ENCODE measurements around the gene KIAA0930. TPM values are rescaled to one million over a fixed set of nuclear protein-coding genes. Genes with fewer than 3 reads are reported as not detected.

Gene KIAA0930
- total and polyA plus RNA-seq, 2 of the 4 experiments (the other 2 are of a cell fraction) = 25.3 to 34.1 TPM

- Histone ChIP-seq H3K9me3 (ENCODE audit: control insufficient read depth, insufficient read depth, low read length) (no peaks in the 10 kb centered on the region), H3K18ac (ENCODE audit: low read depth, low read length) (no peak overlapping the region), H4K20me1 (ENCODE audit: insufficient read depth, low read length) (peaks cover 24% of the 10 kb centered on the region), H3K56ac (ENCODE audit: extremely low read depth, insufficient read depth, low read length) (no peak overlapping the region), H2BK5ac (ENCODE audit: low read depth, low read length, poor library complexity, severe bottlenecking) (no peak overlapping the region), H3K27me3 (ENCODE audit: control insufficient read depth, insufficient read depth, low read length) (no peaks in the 10 kb centered on the region), H3K9ac (ENCODE audit: low read depth, low read length) (no peak overlapping the region), H3K27ac (ENCODE audit: insufficient read depth, low read length) (no peak overlapping the region), H3K4me2 (ENCODE audit: low read depth, low read length) (no peak overlapping the region), H3K36me3 (ENCODE audit: control insufficient read depth, insufficient read depth, low read length) (peaks cover 49% of the 10 kb centered on the region), H4K91ac (ENCODE audit: insufficient read depth, low read depth, low read length) (no peak overlapping the region; the same call in 1 of the 2 replicates), H2BK20ac (ENCODE audit: low read depth, low read length) (no peak overlapping the region), H2AFZ (replicated peaks; ENCODE audit: low read length, poor library complexity) (no peak overlapping the region), H3K23ac (ENCODE audit: low read depth, low read length) (no peak overlapping the region), H3K4me3 (ENCODE audit: insufficient read depth, low read depth, low read length) (no peak overlapping the region), H4K5ac (ENCODE audit: low read depth, low read length) (no peak overlapping the region), H2BK15ac (ENCODE audit: low read depth, low read length) (no peak overlapping the region), H3K4ac (ENCODE audit: low read depth, low read length) (no peak overlapping the region), H4K8ac (ENCODE audit: low read depth in 2 of 2, low read length in 2 of 2) (no peak overlapping the region), H2BK120ac (ENCODE audit: low read depth, low read length) (no peak overlapping the region), H2AK5ac (ENCODE audit: low read depth, low read length) (peak overlapping the region; percentile 27; the same call in 1 of the 2 replicates), H3K4me1 (ENCODE audit: control insufficient read depth, insufficient read depth, low read length) (peaks cover 21% of the 10 kb centered on the region), H3K9me1 (ENCODE audit: insufficient read depth, low read length) (peaks cover 15% of the 10 kb centered on the region), H3K14ac (replicated peaks; ENCODE audit: low read depth, low read length) (no peak overlapping the region), H2AK9ac (replicated peaks; ENCODE audit: low read depth, low read length, poor library complexity) (no peak overlapping the region), H3K79me1 (ENCODE audit: low read depth in 1 of 2, low read length in 2 of 2) (peaks cover 0 to 21% of the 10 kb centered on the region in 2 experiments; a peak in 3 of 4 replicates)
- CTCF ChIA-PET = no interaction called here
- intact Hi-C loops (cut with micrococcal nuclease) (no loop called here), in situ Hi-C loops (cut with MboI; ENCODE audit: low sequenced_read_pairs) (no loop called here), dilution Hi-C loops (cut with HindIII; ENCODE audit: low sequenced_read_pairs, unreplicated experiment) (no loop called here)
- BruUV-seq (replicated peaks) = no TSS peak
- DNase-seq (no peak), ATAC-seq (ENCODE audit: low read depth) (no peak)
- WGBS, 2 experiments (ENCODE audit: extremely low coverage in 2 of 2, insufficient read length in 1 of 2) = 87% methylated on average over 12 of the region's 28 CpGs; no CpG with 5 or more reads in 1 of the 2 experiments
- POLR2A ChIA-PET (ENCODE audit: unreplicated experiment) = no interaction called here
- TF ChIP-seq BHLHE40 (IDR thresholded peaks at IDR 0.05; ENCODE audit: low read depth, low read length) (no peak), CEBPB (IDR thresholded peaks at IDR 0.05; ENCODE audit: low read depth, low read length) (no peak), CTCF (conservative IDR thresholded peaks at IDR 0.05; ENCODE audit: low read depth, low read length) (no peak), RFX5 (IDR thresholded peaks at IDR 0.05; ENCODE audit: low read depth, low read length) (no peak), MAZ (IDR thresholded peaks at IDR 0.05; ENCODE audit: borderline replicate concordance, low read depth, low read length) (no peak), MAFK (IDR thresholded peaks at IDR 0.05; ENCODE audit: low read depth, low read length) (no peak), RAD21 (IDR thresholded peaks at IDR 0.05; ENCODE audit: low read length) (no peak), POLR2A (IDR thresholded peaks at IDR 0.05; ENCODE audit: low read depth, low read length) (no peak), CHD1 (IDR thresholded peaks at IDR 0.05; ENCODE audit: low read depth, low read length) (no peak), NFE2L2 (IDR thresholded peaks at IDR 0.05; ENCODE audit: low read depth, low read length) (no peak), RCOR1 (IDR thresholded peaks at IDR 0.05; ENCODE audit: insufficient replicate concordance, low read length) (no peak)
- TF ChIP-seq, protein P1, sequence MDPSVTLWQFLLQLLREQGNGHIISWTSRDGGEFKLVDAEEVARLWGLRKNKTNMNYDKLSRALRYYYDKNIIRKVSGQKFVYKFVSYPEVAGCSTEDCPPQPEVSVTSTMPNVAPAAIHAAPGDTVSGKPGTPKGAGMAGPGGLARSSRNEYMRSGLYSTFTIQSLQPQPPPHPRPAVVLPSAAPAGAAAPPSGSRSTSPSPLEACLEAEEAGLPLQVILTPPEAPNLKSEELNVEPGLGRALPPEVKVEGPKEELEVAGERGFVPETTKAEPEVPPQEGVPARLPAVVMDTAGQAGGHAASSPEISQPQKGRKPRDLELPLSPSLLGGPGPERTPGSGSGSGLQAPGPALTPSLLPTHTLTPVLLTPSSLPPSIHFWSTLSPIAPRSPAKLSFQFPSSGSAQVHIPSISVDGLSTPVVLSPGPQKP (IDR thresholded peaks at IDR 0.05; ENCODE audit: borderline replicate concordance, low read depth, low read length) = no peak
Measured at GRCh38 chr22:45197606-45198462, 42.9 kb downstream of the KIAA0930 start.
